ENCODE measurements around the gene POLR3GL. TPM values are rescaled to one million over a fixed set of nuclear protein-coding genes. Genes with fewer than 3 reads are reported as not detected.
A peak's percentile ranks its signal among the peaks of the same experiment; 100 is the strongest.
"Not testable (repeated sequence)": the region's sequence is repeated elsewhere in the genome, so short reads cannot be mapped to it uniquely, and the experiment has no call there.

Gene POLR3GL
- total RNA-seq, 2 experiments from 2014 or later: 27.3 to 29.2 TPM

DNA sequence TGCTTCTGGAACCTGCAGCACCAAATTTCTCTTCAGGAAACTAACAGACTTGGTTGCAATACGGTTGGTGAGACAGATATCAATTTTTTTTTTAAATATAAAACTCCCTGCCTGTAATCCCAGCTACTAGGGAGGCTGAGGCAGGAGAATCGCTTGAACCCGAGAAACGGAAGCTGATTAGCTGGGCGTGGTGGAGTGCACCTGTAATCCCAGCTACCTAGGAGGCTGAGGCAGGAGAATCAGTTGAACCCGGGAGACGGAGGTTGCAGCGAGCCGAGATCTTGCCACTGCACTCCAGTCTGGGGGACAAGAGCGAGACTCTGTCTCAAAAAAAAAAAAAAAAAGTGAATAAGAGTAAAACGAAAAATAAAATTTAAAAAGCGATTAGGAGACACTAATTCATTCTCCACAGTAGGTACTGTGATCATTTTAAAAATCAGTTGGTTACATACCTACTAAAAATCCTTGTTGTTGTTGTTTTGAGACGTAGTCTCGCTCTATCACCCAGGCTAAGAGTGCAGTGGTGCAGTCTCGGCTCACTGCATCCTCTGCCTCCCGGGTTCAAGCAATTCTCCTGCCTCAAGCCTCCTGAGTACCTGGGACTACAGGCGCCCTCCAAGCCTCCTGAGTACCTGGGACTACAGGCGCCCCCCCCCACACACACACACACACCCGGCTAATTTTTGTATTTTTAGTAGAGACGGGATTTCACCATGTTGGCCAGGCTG lies 36.4 kb upstream of the POLR3GL start:
- ChIA-PET POLR2A (interaction anchor here (0.5 to 1.2 kb wide), 4 partner anchors 30 to 70 kb away, joined by 3 to 7 read pairs (median 6); partner anchors contain the start of genes ANKRD34A, LIX1L, PIAS3 and POLR3GL), CTCF (interaction anchor here (0.7 to 2.2 kb wide), 18 partner anchors 8 to 110 kb away, joined by 3 to 14 read pairs (median 4); partner anchors contain the start of genes ANKRD34A, NUDT17 and POLR3GL)
- Mint-ChIP-seq H3K4me1 (peaks cover 37% of the 10 kb centered on the region), H3K9me3 (no peaks in the 10 kb centered on the region), H3K4me3 (no peak overlapping the region), H3K27me3 (no peaks in the 10 kb centered on the region), H3K27ac (no peak overlapping the region), H3K36me3 (ENCODE audit: low read depth) (peaks cover 23% of the 10 kb centered on the region)
- no peak for DNase-seq

DNA sequence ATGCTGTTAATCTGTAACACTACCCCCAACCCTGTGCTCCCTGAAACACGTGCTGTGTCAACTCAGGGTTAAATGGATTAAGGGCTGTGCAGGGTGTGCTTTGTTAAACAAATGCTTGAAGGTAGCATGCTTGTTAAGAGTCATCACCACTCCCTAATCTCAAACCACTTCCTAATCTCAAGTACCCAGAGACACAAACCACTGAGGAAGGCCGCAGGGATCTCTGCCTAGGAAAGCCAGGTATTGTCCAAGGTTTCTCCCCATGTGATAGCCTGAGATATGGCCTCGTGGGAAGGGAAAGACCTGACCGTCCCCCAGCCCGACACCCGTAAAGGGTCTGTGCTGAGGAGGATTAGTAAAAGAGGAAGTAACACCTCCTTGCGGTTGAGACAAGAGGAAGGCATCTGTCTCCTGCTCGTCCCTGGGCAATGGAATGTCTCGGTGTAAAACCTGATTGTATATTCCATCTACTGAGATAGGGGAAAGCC lies 31.9 kb upstream of the POLR3GL start:
- H3K9me3 Mint-ChIP-seq, H3K27me3 Mint-ChIP-seq, CTCF ChIA-PET, POLR2A ChIA-PET: not testable (repeated sequence)
- peak overlapping the region; percentile 41 for H3K4me3 Mint-ChIP-seq
- peaks cover 46% of the 10 kb centered on the region for H3K36me3 Mint-ChIP-seq (ENCODE audit: low read depth)
- H3K4me1 Mint-ChIP-seq: peaks cover 36% of the 10 kb centered on the region
- peak overlapping the region; percentile 87 for H3K27ac Mint-ChIP-seq
- peak; percentile 15 for DNase-seq

GRCh38 chr1:145935708-145936107 lies 28.8 kb upstream of the POLR3GL start:
- no peak overlapping the region for H3K27ac Mint-ChIP-seq
- H3K4me1 Mint-ChIP-seq: peaks cover 26% of the 10 kb centered on the region
- no peak overlapping the region for H3K4me3 Mint-ChIP-seq
- H3K27me3 Mint-ChIP-seq: no peaks in the 10 kb centered on the region
- ChIA-PET CTCF (interaction anchor here (1.0 to 3.6 kb wide), 2 partner anchors 9 to 97 kb away, joined by 3 to 14 read pairs; partner anchors contain the start of gene RBM8A), POLR2A (no interaction called here)
- peaks cover 39% of the 10 kb centered on the region for H3K36me3 Mint-ChIP-seq (ENCODE audit: low read depth)
- DNase-seq: no peak
- no peaks in the 10 kb centered on the region for H3K9me3 Mint-ChIP-seq

GRCh38 chr1:145936247-145936646 lies 28.2 kb upstream of the POLR3GL start:
- CTCF ChIA-PET: interaction anchor here (1.0 to 3.6 kb wide), 3 partner anchors 9 to 97 kb away, joined by 3 to 14 read pairs (median 3); partner anchors contain the start of gene RBM8A

GRCh38 chr1:145937436-145937835 lies 27.1 kb upstream of the POLR3GL start:
- Mint-ChIP-seq H3K9me3 (no peaks in the 10 kb centered on the region), H3K4me1 (peaks cover 16% of the 10 kb centered on the region), H3K4me3 (no peak overlapping the region), H3K27ac (no peak overlapping the region), H3K36me3 (ENCODE audit: low read depth) (peaks cover 43% of the 10 kb centered on the region), H3K27me3 (no peaks in the 10 kb centered on the region)
- ChIA-PET CTCF (interaction anchor here (1.2 to 3.6 kb wide), 2 partner anchors 10 to 18 kb away, joined by 3 to 14 read pairs; partner anchors contain the start of gene RBM8A), POLR2A (no interaction called here)
- no peak for DNase-seq

More at GRCh38 chr1:145936247-145936646, 28.2 kb upstream of the POLR3GL start:
- H3K27ac Mint-ChIP-seq: peak overlapping the region; percentile 47
- POLR2A ChIA-PET: no interaction called here
- H3K4me1 Mint-ChIP-seq: peaks cover 23% of the 10 kb centered on the region
- H3K36me3 Mint-ChIP-seq (ENCODE audit: low read depth): peaks cover 38% of the 10 kb centered on the region
- no peak overlapping the region for H3K4me3 Mint-ChIP-seq
- DNase-seq: no peak
- H3K9me3 Mint-ChIP-seq: no peaks in the 10 kb centered on the region
- no peaks in the 10 kb centered on the region for H3K27me3 Mint-ChIP-seq

GRCh38 chr1:145942405-145942804 lies 22.1 kb upstream of the POLR3GL start:
- CTCF ChIA-PET: interaction anchor here (0.9 to 1.7 kb wide), 3 partner anchors 8 to 97 kb away, joined by 3 to 5 read pairs (median 3); partner anchors contain the start of genes NUDT17 and RBM8A
- DNase-seq: no peak
- Mint-ChIP-seq H3K27ac (no peak overlapping the region), H3K27me3 (no peaks in the 10 kb centered on the region), H3K4me1 (peaks cover 3% of the 10 kb centered on the region), H3K4me3 (no peak overlapping the region), H3K36me3 (ENCODE audit: low read depth) (peaks cover 38% of the 10 kb centered on the region), H3K9me3 (no peaks in the 10 kb centered on the region)
- POLR2A ChIA-PET: no interaction called here

DNA sequence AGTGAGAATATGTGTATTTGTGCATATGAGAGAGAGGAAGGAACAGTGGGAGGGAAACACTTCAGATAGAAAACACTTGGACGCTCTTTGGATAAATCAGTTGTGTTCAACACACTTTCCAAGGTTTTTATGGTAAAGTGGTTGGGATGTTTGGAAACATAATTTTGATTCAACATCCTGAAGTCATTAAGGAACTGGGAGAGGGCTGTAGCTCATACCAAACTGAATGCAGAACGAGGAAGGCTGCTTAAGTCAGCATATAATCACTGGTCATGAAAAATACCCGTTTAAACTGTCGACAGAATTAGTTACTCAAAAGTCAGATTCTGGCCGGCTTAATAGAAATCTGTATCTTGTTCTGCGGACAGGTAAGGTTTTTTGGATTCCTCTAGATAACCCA lies 21.6 kb upstream of the POLR3GL start:
- ChIA-PET POLR2A (no interaction called here), CTCF (interaction anchor here (0.9 to 1.0 kb wide), 2 partner anchors 9 to 66 kb away, joined by 3 read pairs; no protein-coding TSS in a partner anchor)
- H3K27ac Mint-ChIP-seq: no peak overlapping the region

GRCh38 chr1:145944532-145944931 lies 20.0 kb upstream of the POLR3GL start:
- CTCF ChIA-PET: interaction anchor here (0.7 to 1.5 kb wide), 4 partner anchors 10 to 49 kb away, joined by 3 to 5 read pairs (median 3); partner anchors contain the start of genes ANKRD34A, LIX1L and POLR3GL
- POLR2A ChIA-PET: no interaction called here
- Mint-ChIP-seq H3K36me3 (ENCODE audit: low read depth) (peaks cover 38% of the 10 kb centered on the region), H3K27me3 (no peaks in the 10 kb centered on the region), H3K27ac (no peak overlapping the region), H3K4me3 (no peak overlapping the region), H3K4me1 (peaks cover 6% of the 10 kb centered on the region), H3K9me3 (no peaks in the 10 kb centered on the region)
- no peak for DNase-seq

More for the DNA sequence above, 21.6 kb upstream of the POLR3GL start:
- Mint-ChIP-seq H3K9me3 (no peaks in the 10 kb centered on the region), H3K36me3 (ENCODE audit: low read depth) (peaks cover 35% of the 10 kb centered on the region), H3K4me3 (no peak overlapping the region), H3K27me3 (no peaks in the 10 kb centered on the region), H3K4me1 (peaks cover 3% of the 10 kb centered on the region)
- no peak for DNase-seq

DNA sequence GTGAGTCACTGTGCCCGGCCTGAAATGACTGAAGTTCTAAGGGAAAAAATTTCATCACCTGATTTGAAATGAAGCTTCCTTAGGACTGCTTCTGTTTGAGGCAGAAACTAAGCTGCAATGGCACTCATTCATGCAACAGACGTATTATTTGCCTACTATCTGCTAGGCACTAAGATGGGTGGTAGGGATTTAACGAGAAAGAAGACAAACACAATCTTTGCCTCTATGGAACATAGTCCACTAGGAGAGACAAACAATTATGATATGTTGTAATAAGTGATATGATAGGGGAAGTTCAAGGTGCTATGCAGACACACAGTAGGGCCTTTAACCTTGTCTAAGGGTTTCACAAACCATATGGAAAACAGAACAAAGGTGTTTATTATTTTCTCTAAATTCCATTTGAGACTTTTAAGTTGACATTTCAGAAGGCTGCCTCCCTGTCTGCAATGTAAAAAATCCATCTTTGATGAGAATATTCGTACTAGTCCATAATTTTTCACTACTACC lies 18.0 kb upstream of the POLR3GL start:
- DNase-seq: no peak
- Mint-ChIP-seq H3K27ac (no peak overlapping the region), H3K36me3 (ENCODE audit: low read depth) (peaks cover 38% of the 10 kb centered on the region), H3K27me3 (no peaks in the 10 kb centered on the region), H3K4me3 (no peak overlapping the region), H3K9me3 (no peaks in the 10 kb centered on the region), H3K4me1 (peaks cover 22% of the 10 kb centered on the region)
- ChIA-PET CTCF (no interaction called here), POLR2A (no interaction called here)

DNA sequence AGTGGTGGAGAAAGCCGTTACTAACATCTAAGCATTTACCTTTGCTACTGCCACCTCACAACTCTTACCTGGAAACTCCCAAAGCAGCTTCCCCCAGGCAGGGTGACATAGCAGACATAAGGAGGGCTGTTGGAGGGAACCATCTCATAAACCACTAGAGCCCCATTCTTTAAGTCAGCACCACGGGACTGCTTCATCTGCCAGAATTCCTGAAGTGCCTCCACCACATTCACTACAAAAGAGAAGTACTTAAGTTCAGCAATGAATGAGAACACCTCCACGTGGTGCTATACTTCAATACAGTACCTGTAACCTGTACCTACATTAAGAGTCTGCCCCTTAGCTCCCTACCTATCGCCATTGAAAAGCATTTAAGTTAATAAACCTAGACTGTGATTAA lies 16.9 kb upstream of the POLR3GL start:
- H3K27ac Mint-ChIP-seq: no peak overlapping the region
- DNase-seq: no peak
- peaks cover 29% of the 10 kb centered on the region for H3K4me1 Mint-ChIP-seq
- no peak overlapping the region for H3K4me3 Mint-ChIP-seq
- no peaks in the 10 kb centered on the region for H3K27me3 Mint-ChIP-seq
- no peaks in the 10 kb centered on the region for H3K9me3 Mint-ChIP-seq
- peaks cover 32% of the 10 kb centered on the region for H3K36me3 Mint-ChIP-seq (ENCODE audit: low read depth)
- CTCF ChIA-PET: no interaction called here
- POLR2A ChIA-PET: no interaction called here

DNA sequence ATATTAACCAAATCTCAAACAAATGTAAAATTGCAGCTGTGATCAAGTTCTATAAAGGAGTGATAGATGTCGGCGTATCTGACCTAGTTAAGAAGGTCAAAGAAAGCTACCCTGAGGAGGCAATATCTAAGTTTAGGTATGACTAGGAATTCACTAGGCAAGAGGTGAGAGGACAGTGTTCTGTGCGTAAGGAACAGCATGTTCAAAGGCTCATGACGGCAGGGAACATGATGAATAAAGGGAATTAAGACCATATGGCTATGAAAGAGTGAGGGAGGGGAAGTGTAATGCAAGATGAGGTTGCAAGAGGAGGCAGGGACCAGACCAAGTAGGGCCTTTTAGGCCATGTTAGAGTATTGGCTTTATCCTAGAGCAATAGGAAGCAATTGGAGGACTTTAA lies 15.3 kb upstream of the POLR3GL start:
- peaks cover 38% of the 10 kb centered on the region for H3K4me1 Mint-ChIP-seq
- no peaks in the 10 kb centered on the region for H3K9me3 Mint-ChIP-seq
- no peak for DNase-seq
- no peak overlapping the region for H3K4me3 Mint-ChIP-seq
- CTCF ChIA-PET: interaction anchor here (1.2 kb wide), 1 partner anchor 8 kb away, joined by 3 read pairs; the partner anchor contains the start of gene LIX1L
- no peak overlapping the region for H3K27ac Mint-ChIP-seq
- H3K36me3 Mint-ChIP-seq (ENCODE audit: low read depth): peaks cover 29% of the 10 kb centered on the region
- POLR2A ChIA-PET: no interaction called here
- no peaks in the 10 kb centered on the region for H3K27me3 Mint-ChIP-seq

DNA sequence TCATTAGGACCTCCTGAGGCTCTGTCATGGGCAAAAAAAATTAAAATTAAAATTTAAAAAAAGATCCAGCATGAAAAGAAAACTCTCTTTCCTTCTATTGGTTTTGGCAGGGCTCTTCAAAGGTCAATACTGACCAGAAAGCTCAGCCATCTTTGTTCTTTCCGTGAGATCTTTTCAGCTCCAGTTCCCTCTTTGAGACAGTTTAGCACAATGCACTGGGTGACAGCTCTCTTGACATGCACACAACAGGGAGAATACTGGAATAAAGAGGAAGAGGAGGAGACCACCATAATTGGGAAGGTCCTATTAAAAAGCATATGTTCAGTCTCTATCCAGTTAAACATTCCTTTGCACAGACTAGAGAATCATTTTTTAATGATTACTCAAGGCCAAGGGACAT lies 13.0 kb upstream of the POLR3GL start:
- Mint-ChIP-seq H3K9me3 (no peaks in the 10 kb centered on the region), H3K27me3 (no peaks in the 10 kb centered on the region), H3K36me3 (ENCODE audit: low read depth) (peaks cover 23% of the 10 kb centered on the region), H3K4me1 (peaks cover 60% of the 10 kb centered on the region), H3K4me3 (no peak overlapping the region), H3K27ac (no peak overlapping the region)
- ChIA-PET POLR2A (no interaction called here), CTCF (no interaction called here)
- no peak for DNase-seq

DNA sequence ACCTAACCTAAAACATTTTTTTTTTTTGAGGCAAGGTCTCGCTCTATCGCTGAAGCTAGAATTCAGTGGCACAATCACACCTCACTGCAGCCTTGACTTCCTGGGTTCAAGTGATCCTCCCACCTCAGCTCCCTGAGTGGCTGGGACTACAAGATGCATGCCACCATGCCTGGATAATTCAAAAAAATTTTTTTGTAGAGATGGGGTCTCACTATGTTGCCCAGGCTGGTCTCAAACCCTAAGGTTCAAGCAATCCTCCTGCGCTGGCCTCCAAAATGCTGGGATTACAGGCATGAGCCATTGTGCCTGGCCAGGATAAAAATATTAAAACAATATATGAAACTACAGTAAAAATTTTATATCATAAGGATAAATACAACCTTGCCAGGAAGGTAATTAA lies 11.6 kb upstream of the POLR3GL start:
- Mint-ChIP-seq H3K27me3 (no peaks in the 10 kb centered on the region), H3K4me1 (peaks cover 66% of the 10 kb centered on the region), H3K4me3 (no peak overlapping the region), H3K27ac (no peak overlapping the region), H3K36me3 (ENCODE audit: low read depth) (peaks cover 18% of the 10 kb centered on the region), H3K9me3 (no peaks in the 10 kb centered on the region)
- POLR2A ChIA-PET: no interaction called here
- no peak for DNase-seq
- CTCF ChIA-PET: no interaction called here

Data from activated CD4-positive, alpha-beta T cell treated with anti-CD3 and anti-CD28 coated beads, Interleukin-2, amount 10 ng/mL, durations not matched to agents 7 days and 5 days (primary cell).